Fibroblast of mammary gland (primary cell): ENCODE data around the gene ADH5.
"Not testable (repeated sequence)": the region's sequence is repeated elsewhere in the genome, so short reads cannot be mapped to it uniquely, and the experiment has no call there.

Experiments used
- DNase-seq: peaks from one replicate; pipeline ENCODE4 v3.0.0-alpha.2; 2010; ENCODE audit warnings: low read depth
- H3K4me3 ChIP-seq: 2 replicates; pipeline ENCODE4 v1.5.1; 2011; ENCODE audit warnings: low read depth, mild to moderate bottlenecking, low read length, moderate library complexity; ENCODE audit not compliant: control insufficient read depth
- TF ChIP-seq, protein P1 (sequence below): conservative IDR thresholded peaks from 2 replicates; pipeline ENCODE4 v1.5.1; 2011; ENCODE audit warnings: low read depth, low read length, inconsistent platforms; ENCODE audit not compliant: control insufficient read depth, insufficient read depth

ADH5 gene

DNA sequence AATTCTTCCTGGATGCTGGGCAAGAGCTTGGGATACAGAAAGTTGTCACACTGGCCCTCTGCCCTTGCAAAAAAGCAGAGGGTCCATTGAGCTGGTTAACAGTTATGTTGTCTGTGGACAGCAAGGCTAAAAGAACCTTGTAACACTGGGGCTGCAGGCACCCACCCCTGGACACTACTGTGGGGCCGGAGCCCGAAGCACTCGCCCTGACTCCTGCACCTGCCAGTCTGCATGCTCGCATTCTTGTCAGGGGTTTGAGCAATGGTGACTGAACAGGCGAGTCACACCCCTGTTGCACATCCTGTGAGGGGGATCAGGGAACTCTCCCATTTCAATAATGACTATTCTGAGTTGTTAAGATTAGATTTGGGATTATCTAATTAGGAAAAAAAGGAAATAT is 31.9 kb upstream of the ADH5 start:
- H3K4me3 ChIP-seq = no peak overlapping the region
- TF ChIP-seq, protein P1, sequence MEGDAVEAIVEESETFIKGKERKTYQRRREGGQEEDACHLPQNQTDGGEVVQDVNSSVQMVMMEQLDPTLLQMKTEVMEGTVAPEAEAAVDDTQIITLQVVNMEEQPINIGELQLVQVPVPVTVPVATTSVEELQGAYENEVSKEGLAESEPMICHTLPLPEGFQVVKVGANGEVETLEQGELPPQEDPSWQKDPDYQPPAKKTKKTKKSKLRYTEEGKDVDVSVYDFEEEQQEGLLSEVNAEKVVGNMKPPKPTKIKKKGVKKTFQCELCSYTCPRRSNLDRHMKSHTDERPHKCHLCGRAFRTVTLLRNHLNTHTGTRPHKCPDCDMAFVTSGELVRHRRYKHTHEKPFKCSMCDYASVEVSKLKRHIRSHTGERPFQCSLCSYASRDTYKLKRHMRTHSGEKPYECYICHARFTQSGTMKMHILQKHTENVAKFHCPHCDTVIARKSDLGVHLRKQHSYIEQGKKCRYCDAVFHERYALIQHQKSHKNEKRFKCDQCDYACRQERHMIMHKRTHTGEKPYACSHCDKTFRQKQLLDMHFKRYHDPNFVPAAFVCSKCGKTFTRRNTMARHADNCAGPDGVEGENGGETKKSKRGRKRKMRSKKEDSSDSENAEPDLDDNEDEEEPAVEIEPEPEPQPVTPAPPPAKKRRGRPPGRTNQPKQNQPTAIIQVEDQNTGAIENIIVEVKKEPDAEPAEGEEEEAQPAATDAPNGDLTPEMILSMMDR = no peak
- no peak for DNase-seq

DNA sequence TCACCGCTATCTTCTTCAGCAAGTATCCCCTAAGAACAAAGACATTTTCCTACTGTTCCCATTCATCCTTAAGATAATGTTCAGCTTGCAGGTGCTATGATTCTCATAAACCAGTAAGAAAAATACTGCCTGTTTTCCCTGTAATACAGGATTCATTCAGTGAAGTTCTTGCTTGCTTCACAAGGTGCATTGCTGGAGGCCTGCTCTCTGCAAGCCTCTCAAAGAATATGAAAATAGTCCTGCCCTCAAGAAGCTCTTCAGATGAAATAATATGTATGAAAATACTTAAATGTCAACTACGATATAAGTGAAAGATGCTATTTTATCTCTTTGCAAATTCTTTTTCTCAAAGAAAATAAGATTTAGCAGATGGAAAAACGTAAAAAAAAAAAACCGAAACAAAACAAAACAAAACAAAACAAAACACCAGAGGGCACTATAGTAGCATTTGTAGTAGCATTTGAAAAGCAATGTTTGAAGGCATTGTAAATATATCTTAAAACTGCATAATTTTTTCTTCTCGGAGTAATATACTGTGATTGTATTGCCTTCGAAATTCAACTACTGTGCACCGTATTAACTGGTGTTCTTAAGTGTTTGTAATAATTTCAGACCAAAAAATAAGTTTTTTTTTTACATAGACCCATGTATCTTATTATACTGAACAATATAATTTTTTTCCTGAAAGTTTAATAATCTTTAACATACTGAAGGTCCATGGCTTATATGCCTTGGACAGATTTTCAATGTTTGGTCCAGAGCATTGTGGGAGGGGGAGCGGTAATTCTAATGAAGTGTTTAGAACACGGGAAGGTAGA is 29.5 kb upstream of the ADH5 start:
- DNase-seq = peak; percentile 49
- TF ChIP-seq, protein P1 = peak; percentile 40
- no peak overlapping the region for H3K4me3 ChIP-seq

DNA sequence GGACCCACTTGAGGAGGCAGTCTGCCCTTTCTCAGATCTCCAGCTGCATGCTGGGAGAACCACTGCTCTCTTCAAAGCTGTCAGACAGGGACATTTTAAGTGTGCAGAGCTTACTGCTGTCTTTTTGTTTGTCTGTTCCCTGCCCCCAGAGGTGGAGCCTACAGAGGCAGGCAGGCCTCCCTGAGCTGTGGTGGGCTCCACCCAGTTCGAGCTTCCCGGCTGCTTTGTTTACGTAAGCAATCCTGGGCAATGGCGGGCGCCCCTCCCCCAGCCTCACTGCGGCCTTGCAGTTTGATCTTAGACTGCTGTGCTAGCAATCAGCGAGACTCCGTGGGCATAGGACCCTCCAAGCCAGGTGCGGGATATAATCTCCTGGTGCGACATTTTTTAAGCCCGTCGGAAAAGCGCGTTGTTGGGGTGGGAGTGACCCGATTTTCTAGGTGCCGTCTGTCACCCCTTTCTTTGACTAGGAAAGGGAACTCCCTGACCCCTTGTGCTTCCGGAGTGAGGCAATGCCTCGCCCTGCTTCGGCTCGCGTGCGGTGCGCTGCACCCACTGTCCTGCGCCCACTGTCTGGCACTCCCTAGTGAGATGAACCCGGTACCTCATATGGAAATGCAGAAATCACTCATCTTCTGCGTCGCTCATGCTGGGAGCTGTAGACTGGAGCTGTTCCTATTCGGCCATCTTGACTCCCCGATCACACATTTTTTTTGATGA is 28.7 kb upstream of the ADH5 start:
- not testable (repeated sequence) for H3K4me3 ChIP-seq, DNase-seq

DNA sequence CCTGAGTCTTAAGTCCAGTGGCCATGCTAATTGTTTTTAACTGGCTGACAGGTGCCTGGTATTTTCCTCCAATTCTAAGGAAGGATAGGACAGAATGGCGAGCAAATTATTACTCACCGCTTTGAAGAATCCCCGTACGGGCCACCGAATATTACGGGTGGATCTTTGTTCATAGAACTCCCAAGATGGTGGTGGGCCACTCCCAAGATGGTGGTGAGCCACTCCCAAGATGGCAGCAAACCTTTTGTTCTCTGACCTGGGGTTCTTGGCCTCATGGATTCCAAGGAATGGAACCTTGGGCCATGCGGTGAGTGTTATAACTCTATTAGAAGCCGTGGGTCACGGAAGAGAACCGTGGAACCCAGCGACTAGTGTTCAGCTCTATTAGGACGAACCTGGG is 20.7 kb upstream of the ADH5 start:
- not testable (repeated sequence) for H3K4me3 ChIP-seq, DNase-seq

DNA sequence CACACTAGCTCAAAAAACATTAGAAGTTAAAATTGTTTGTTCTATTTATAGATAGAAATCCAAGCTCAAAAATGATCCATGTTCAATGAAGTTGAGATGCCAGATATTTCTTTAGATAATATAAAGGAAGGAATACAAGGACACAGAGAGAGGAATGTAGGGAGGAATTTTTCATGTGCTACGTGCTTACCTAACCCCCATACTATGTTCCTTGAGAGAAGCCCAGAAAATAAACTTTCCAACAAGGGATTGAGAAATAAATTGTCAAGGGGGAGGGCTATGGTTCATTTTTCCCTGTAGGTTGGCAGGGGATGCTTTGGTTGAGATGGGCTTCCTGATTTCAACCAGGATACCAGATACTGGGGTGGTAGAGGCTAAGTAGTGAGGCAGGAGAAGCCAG is 15.6 kb upstream of the ADH5 start:
- no peak overlapping the region for H3K4me3 ChIP-seq
- no peak for DNase-seq
- TF ChIP-seq, protein P1 = no peak

DNA sequence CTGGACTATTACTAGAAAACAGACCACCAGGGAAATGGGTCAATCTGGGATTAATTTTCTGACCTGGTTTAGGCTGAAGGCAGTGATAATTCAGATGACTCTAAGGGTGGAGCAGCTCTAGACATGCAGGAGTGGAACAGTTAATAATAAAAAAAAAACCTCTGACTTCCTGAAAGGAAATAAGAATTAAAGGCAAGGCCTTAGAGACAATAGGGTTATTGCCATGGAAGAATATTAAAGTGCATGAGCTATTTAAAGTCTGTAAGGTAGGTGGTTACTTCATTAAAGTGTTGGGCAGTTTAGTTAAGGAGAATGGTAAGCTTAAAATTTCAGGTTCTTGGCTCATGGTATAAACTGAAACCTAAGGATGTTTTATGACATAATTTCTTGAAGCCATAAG is 14.6 kb upstream of the ADH5 start:
- TF ChIP-seq, protein P1 = no peak
- no peak for DNase-seq
- no peak overlapping the region for H3K4me3 ChIP-seq

DNA sequence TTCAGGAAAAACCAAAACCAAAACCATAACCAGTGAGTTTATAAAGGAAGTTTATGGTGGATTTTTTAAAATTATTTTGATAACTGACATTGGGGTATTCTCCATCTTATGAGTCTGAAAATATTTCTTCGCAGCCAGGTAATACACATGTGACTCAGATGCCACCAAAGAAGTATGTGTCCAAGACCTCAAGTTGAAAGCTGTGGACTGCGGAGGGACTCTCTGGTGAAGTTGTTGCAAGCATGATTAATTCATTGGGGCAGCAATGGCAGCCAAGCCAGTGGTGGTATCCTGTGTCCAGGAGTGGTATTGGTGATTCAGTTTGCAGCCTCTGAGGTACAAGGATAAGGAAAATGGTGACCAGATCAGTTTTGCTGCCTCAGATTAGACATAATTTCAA is 14.0 kb upstream of the ADH5 start:
- H3K4me3 ChIP-seq = no peak overlapping the region
- TF ChIP-seq, protein P1 = no peak
- no peak for DNase-seq
